GM12891 (cell line): ENCODE data around the gene ARHGAP18.

Experiments used
- PAX5 ChIP-seq: IDR thresholded peaks from 2 replicates; pipeline ENCODE4 v1.6.1; 2011; ENCODE audit warnings: low read length, moderate library complexity, mild to moderate bottlenecking; ENCODE audit not compliant: insufficient read depth, severe bottlenecking
- POLR2A ChIP-seq: IDR thresholded peaks from 2 replicates; pipeline ENCODE4 v1.6.1; 2011; ENCODE audit warnings: low read depth, low read length, control low read depth
- POLR2AphosphoS5 ChIP-seq: IDR thresholded peaks from 2 replicates; pipeline ENCODE4 v1.6.1; 2011; ENCODE audit warnings: low read depth, low read length, control low read depth
- POU2F2 ChIP-seq: IDR thresholded peaks from 2 replicates; pipeline ENCODE4 v1.6.1; 2011; ENCODE audit warnings: low read depth, mild to moderate bottlenecking, control low read depth, low read length, moderate library complexity
- SPI1 ChIP-seq: IDR thresholded peaks from 2 replicates; pipeline ENCODE4 v1.6.1; 2011; ENCODE audit warnings: low read depth, low read length, control low read depth
- TAF1 ChIP-seq: IDR thresholded peaks from 2 replicates; pipeline ENCODE4 v1.6.1; 2011; ENCODE audit warnings: low read depth, low read length, control low read depth

DNA sequence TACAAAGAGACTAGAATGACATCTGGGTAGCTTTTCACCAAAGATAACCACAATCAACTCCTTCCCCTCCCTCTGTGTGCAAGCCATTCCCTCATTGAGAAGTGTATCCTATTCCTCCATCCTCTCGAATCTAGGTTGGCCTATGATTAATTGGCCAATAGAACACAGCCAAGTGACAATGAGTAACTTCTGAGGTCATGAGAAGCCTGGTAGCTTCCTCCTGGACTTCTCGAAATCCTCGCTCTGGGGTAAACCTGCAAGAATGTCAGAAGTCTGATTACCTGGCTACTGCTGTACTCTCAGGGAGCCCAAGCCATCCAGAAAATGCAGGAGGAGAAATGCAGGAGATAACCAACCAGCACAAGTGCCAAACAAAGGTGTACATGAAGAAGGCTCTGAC, 13.1 kb downstream of the ARHGAP18 start:
- TF ChIP-seq POLR2A (no peak), TAF1 (no peak), POLR2AphosphoS5 (no peak), SPI1 (no peak), POU2F2 (no peak), PAX5 (no peak)
